C4-2B (cell line): ENCODE measurements around the gene GPC5.

ENCODE experiments used
- H3K27ac ChIP-seq: fragments of 450-650 bp; 2 replicates; pipeline ENCODE4 v1.5.1; 2017
- ZFX ChIP-seq: fragments of 450-650 bp; IDR thresholded peaks from 2 replicates; pipeline ENCODE4 v1.6.1; 2017
- TF ChIP-seq, protein P1 (sequence below): fragments of 450-650 bp; conservative IDR thresholded peaks from 2 replicates; pipeline ENCODE4 v1.5.1; 2017; ENCODE audit warnings: mild to moderate bottlenecking

GPC5 gene

DNA sequence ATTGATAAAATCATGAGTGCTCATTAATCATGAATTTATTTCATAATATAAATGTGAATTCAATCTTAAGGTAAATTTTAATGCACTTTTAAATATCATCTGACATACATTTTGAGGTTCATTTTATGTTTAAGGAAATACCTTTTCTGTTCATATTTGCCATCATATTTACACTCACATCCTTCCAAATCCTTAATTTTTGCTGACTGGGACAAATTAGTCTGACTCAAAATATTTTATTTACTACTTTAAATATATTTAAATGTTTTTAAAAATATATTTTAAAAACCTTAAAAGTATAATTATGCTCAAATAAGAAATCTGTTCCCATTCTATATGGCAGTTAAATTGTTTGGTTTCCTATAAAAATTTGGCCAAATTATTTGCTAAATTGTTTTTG is 438.1 kb downstream of the GPC5 start:
- H3K27ac ChIP-seq, result no peak overlapping the region
- TF ChIP-seq ZFX, result no peak
- TF ChIP-seq, protein P1, sequence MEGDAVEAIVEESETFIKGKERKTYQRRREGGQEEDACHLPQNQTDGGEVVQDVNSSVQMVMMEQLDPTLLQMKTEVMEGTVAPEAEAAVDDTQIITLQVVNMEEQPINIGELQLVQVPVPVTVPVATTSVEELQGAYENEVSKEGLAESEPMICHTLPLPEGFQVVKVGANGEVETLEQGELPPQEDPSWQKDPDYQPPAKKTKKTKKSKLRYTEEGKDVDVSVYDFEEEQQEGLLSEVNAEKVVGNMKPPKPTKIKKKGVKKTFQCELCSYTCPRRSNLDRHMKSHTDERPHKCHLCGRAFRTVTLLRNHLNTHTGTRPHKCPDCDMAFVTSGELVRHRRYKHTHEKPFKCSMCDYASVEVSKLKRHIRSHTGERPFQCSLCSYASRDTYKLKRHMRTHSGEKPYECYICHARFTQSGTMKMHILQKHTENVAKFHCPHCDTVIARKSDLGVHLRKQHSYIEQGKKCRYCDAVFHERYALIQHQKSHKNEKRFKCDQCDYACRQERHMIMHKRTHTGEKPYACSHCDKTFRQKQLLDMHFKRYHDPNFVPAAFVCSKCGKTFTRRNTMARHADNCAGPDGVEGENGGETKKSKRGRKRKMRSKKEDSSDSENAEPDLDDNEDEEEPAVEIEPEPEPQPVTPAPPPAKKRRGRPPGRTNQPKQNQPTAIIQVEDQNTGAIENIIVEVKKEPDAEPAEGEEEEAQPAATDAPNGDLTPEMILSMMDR, result no peak

DNA sequence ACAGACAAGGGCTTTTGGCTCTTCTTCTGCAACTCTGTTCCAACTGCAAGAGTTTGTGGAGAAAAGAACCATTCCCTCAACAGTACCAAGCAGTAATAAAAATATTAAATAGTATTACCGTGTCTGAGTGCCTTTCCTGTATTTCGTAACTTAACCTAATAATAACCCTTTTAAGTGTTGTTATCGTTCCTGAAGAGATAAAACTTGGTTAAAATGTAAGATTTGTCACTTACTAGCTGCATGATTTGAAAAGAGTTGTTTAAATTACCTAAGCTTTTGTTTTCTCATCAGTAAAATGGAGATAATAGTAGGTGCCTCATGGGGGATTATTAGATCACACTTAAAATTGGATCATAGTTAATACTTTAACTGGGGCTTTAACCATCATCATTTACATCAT is 447.2 kb downstream of the GPC5 start:
- TF ChIP-seq ZFX, result no peak
- TF ChIP-seq, protein P1, result no peak
- no peak overlapping the region for H3K27ac ChIP-seq

DNA sequence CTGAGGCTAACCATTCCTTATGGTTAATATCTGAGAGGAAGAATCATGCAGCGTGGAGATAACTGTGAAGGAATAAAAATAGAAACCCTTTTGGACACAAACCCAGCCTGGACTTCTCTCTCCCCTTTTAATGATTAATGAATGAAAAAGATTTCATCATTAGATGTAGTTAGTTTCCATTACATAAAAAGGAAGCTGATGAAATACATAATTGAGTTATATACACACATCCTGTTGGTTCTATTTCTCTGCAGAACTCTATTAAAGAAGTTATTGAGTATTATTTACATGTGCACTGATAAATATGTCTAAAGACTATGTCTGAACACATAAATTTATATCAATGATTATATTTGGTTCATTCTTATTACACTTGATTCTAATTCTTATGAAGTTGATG is 465.3 kb downstream of the GPC5 start:
- TF ChIP-seq ZFX, result no peak
- TF ChIP-seq, protein P1, result no peak
- H3K27ac ChIP-seq, result no peak overlapping the region

DNA sequence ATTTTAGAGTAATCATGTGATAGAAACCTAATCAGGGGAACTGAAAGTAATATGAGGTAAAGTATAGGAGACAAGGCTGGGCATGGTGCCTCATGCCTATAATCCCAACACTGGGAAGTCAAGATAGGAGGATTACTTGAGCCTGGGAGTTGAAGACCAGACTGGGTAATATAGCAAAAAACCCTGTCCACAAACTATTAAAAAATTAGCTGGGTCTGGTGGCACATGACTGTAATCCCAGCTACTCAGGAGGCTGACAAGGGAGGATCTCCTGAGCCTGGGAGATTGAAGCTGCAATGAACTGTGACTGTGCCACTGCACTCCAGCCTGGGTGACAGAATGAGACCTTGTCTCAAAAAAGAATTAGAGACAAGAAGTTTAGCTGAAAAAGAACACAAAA is 469.9 kb downstream of the GPC5 start:
- no peak overlapping the region for H3K27ac ChIP-seq
- TF ChIP-seq, protein P1, result no peak

DNA sequence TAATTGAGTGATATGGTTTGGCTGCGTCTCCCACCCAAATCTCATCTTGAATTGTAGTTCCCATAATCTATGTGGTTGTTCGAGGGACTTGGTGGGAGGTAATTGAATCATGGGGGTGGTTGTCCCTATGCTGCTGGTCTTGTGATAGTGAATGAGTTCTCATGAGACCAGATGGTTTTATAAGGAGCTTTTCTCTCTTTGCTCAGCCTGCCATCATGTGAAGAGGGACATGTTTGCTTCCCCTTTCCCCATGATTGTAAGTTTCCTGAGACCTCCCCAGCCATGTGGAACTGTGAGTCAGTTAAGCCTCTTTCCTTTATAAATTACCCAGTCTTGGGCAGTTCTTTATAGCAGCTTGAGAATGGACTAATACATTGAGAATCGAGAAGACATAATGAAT is 480.1 kb downstream of the GPC5 start:
- TF ChIP-seq, protein P1, result no peak
- no peak for TF ChIP-seq ZFX
- H3K27ac ChIP-seq, result no peak overlapping the region

DNA sequence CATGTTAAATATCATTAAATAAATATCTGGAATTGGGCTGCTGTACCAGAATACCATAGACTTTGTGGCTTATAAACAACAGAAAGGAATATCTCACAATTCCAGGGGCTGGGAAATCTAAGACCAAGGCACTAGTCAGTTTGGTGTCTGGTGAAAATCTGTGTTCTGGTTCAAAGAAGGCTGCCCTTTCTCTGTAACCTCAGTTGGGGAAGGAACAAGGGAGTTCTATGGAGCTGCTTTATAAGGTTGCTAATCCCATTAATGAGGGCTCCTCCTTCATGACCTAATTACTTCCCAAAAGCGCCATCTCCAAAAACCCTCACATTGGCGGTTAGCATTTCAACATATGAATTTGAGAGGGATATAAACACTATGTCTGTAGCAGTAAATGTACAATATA is 480.9 kb downstream of the GPC5 start:
- no peak for TF ChIP-seq ZFX
- TF ChIP-seq, protein P1, result no peak
- H3K27ac ChIP-seq, result no peak overlapping the region

DNA sequence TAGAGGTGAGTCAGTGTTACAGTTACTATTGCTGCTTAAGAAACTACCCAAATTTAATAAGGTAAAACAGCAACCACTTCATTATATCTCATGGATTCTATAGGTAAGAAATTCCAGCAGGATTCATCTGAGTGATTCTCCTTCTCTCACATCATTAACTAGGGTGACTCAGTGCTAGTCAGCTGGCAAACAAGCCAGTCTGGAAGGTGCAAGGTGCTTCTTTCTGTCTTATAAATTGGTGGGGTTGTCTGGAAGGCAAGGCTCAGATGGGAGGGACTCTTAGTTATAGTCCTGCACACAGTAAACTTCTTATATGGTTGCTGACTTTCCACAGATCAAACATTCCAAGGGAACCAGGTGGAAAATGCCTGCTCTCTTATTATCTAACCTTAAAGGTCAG is 484.5 kb downstream of the GPC5 start:
- no peak overlapping the region for H3K27ac ChIP-seq
- no peak for TF ChIP-seq ZFX
- TF ChIP-seq, protein P1, result no peak
